Measurements from ENCODE around the gene KRT35. TPM values are rescaled to one million over a fixed set of nuclear protein-coding genes. Genes with fewer than 3 reads are reported as not detected.

Gene KRT35
- total RNA-seq, 1 donor from 2014 or later, result not detected

DNA sequence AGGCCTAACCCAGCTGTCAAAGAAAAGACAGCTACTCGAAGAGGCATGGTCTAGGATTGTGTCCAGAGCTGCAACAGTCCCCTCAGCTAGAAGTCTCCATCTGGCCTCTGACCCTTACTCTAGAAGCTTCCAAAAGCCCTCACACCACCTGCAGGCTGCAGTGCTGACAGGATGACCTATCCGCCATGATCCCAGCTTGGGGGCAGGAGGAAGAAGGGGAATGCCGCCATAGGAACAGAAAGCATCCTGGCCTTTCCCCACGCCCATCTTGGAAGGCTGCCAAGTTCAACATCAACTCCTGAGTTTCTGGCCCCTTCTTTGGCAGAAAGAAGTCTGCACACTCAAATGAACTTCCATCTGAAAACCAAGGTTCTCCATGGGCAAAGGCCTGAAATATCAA lies 11.8 kb upstream of the KRT35 start:
- Mint-ChIP-seq H3K4me3 (ENCODE audit: unreplicated experiment) (no peak overlapping the region), H3K36me3 (ENCODE audit: low read depth, unreplicated experiment) (no peaks in the 10 kb centered on the region), H3K9me3 (ENCODE audit: unreplicated experiment) (no peaks in the 10 kb centered on the region), H3K4me1 (ENCODE audit: unreplicated experiment) (no peaks in the 10 kb centered on the region), H3K27ac (ENCODE audit: unreplicated experiment) (no peak overlapping the region), H3K27me3 (ENCODE audit: unreplicated experiment) (peaks cover 8% of the 10 kb centered on the region)
- TF ChIP-seq, protein P1, sequence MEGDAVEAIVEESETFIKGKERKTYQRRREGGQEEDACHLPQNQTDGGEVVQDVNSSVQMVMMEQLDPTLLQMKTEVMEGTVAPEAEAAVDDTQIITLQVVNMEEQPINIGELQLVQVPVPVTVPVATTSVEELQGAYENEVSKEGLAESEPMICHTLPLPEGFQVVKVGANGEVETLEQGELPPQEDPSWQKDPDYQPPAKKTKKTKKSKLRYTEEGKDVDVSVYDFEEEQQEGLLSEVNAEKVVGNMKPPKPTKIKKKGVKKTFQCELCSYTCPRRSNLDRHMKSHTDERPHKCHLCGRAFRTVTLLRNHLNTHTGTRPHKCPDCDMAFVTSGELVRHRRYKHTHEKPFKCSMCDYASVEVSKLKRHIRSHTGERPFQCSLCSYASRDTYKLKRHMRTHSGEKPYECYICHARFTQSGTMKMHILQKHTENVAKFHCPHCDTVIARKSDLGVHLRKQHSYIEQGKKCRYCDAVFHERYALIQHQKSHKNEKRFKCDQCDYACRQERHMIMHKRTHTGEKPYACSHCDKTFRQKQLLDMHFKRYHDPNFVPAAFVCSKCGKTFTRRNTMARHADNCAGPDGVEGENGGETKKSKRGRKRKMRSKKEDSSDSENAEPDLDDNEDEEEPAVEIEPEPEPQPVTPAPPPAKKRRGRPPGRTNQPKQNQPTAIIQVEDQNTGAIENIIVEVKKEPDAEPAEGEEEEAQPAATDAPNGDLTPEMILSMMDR (IDR thresholded peaks at IDR 0.05; ENCODE audit: unreplicated experiment), result no peak
- DNase-seq (ENCODE audit: low spot score), result no peak

DNA sequence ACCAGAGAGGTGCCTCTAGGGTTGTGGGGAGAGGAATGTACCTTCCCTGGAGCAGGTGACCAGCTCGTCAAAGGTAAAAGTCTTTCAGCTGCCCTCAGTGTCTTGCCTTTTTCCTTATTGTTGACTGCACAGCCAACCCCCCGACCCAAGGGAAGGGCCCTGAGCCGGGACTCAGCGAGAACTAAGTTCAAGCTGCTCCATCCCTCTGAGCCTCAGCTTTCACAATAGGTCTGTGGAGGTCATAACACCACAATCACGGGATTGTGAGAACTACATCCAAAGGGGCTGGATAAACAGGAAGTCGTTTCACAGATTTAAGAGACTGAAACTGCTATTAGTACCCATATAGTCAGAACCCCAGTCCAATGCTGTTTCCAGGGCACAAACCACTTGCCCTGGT lies 11.4 kb upstream of the KRT35 start:
- H3K9me3 Mint-ChIP-seq (ENCODE audit: unreplicated experiment), result no peaks in the 10 kb centered on the region
- DNase-seq (ENCODE audit: low spot score), result no peak
- TF ChIP-seq, protein P1 (IDR thresholded peaks at IDR 0.05; ENCODE audit: unreplicated experiment), result no peak
- H3K4me1 Mint-ChIP-seq (ENCODE audit: unreplicated experiment), result no peaks in the 10 kb centered on the region
- no peak overlapping the region for H3K27ac Mint-ChIP-seq (ENCODE audit: unreplicated experiment)
- no peaks in the 10 kb centered on the region for H3K36me3 Mint-ChIP-seq (ENCODE audit: low read depth, unreplicated experiment)
- no peak overlapping the region for H3K4me3 Mint-ChIP-seq (ENCODE audit: unreplicated experiment)
- peaks cover 8% of the 10 kb centered on the region for H3K27me3 Mint-ChIP-seq (ENCODE audit: unreplicated experiment)

- no peak for DNase-seq (ENCODE audit: low spot score)
- H3K27ac Mint-ChIP-seq (ENCODE audit: unreplicated experiment), result no peak overlapping the region
- H3K4me3 Mint-ChIP-seq (ENCODE audit: unreplicated experiment), result no peak overlapping the region
- H3K4me1 Mint-ChIP-seq (ENCODE audit: unreplicated experiment), result no peaks in the 10 kb centered on the region
- peaks cover 9% of the 10 kb centered on the region for H3K27me3 Mint-ChIP-seq (ENCODE audit: unreplicated experiment)
- no peaks in the 10 kb centered on the region for H3K9me3 Mint-ChIP-seq (ENCODE audit: unreplicated experiment)
- no peaks in the 10 kb centered on the region for H3K36me3 Mint-ChIP-seq (ENCODE audit: low read depth, unreplicated experiment)
- TF ChIP-seq, protein P1 (IDR thresholded peaks at IDR 0.05; ENCODE audit: unreplicated experiment), result no peak
These were observed 10.5 kb upstream of the KRT35 start for GRCh38 chr17:41491476-41491875.

DNA sequence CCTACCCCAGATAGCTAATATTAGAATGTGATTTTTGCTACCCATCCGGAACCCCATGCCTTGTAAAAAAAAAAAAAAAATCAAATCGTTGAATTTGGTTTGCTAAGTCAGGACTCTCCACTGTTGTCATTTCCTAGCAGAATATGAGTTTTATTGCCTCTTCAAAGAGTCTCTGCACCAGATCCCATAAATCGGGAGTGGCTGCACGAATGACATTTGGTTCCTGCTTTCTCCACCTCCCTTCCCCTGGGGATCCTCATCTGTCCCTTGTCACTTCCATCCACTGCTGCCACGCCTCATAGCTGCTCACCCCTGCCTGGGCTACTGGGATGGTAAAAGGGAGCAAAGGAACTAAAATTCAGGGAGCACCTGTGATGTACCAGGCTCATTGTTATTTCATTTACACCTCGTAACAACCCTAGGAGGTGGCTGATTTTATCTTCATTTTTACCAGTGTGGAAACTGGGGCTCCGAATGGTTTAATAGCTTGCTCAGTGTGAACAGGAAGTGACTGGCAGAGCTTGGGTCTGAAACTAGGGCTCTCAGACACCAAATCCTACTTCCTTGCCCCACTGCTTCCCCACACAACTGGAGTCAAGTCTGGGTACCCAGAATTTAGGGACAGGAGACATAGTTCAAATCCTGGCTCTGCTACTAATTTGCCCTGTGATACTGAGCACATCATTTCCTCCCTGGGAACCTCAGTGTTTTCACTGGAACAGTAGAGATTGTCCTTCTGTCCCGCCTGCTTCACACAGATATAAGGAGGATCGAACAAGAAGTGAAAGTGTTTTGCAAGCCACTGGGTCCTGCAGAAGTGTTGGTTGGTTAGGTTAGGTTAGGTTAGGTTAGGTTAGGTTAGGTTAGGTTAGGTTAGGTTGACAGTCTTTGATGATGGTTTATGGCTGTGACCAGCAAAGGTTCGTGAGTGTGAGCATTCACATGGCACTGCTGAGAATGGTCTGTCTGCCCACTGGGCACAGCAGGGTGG lies 9.3 kb upstream of the KRT35 start:
- no peaks in the 10 kb centered on the region for H3K9me3 Mint-ChIP-seq (ENCODE audit: unreplicated experiment)
- no peaks in the 10 kb centered on the region for H3K4me1 Mint-ChIP-seq (ENCODE audit: unreplicated experiment)
- peaks cover 10% of the 10 kb centered on the region for H3K27me3 Mint-ChIP-seq (ENCODE audit: unreplicated experiment)
- TF ChIP-seq, protein P1 (IDR thresholded peaks at IDR 0.05; ENCODE audit: unreplicated experiment), result no peak
- H3K4me3 Mint-ChIP-seq (ENCODE audit: unreplicated experiment), result no peak overlapping the region
- no peaks in the 10 kb centered on the region for H3K36me3 Mint-ChIP-seq (ENCODE audit: low read depth, unreplicated experiment)
- no peak overlapping the region for H3K27ac Mint-ChIP-seq (ENCODE audit: unreplicated experiment)
- no peak for DNase-seq (ENCODE audit: low spot score)

DNA sequence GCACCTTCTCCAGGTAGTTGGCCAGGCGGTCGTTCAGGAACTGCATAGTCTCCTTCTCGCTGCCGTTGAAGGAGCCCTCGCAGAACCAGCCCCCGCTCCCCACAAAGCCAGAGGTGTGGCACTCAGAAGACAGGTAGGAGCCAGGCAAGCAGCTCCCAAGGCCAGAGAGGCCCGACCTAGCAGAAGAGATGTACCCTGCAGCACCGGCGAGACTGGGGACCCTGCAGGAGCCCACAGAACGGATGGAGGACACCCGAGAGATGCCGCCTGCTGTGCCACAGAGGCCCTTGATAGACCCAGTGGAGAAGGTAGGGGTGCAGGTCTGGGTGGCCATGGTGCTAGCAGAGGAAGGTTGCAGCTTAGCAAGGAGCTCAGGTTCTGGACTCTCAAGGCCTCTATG lies 8.6 kb upstream of the KRT35 start, which contains the start of gene KRT36:
TSS of gene KRT36 (minus strand) at position 380 of the 400 bp plus-strand sequence. CDS start at position 334, 46 bp downstream.
- H3K4me3 Mint-ChIP-seq (ENCODE audit: unreplicated experiment), result no peak within 1 kb of the TSS
- H3K27me3 Mint-ChIP-seq (ENCODE audit: unreplicated experiment), result peaks cover 10% of the 10 kb centered on the region
- no peaks in the 10 kb centered on the region for H3K36me3 Mint-ChIP-seq (ENCODE audit: low read depth, unreplicated experiment)
- no peak for DNase-seq (ENCODE audit: low spot score)
- no peaks in the 10 kb centered on the region for H3K9me3 Mint-ChIP-seq (ENCODE audit: unreplicated experiment)
- TF ChIP-seq, protein P1 (IDR thresholded peaks at IDR 0.05; ENCODE audit: unreplicated experiment), result no peak
- no peaks in the 10 kb centered on the region for H3K4me1 Mint-ChIP-seq (ENCODE audit: unreplicated experiment)
- H3K27ac Mint-ChIP-seq (ENCODE audit: unreplicated experiment), result no peak within 1 kb of the TSS

All from endothelial cell (in vitro differentiated cells).